CD4-positive, alpha-beta T cell (primary cell): ENCODE data around the gene SPG7. TPM values are rescaled to one million over a fixed set of nuclear protein-coding genes. Genes with fewer than 3 reads are reported as not detected.

Experiments used
- ATAC-seq: fragments of 200-7000 bp; cut with Tn5 transposase; one replicate; pipeline ENCODE4 v1.10.0; 2022; ENCODE audit warnings: mild to moderate bottlenecking; ENCODE audit not compliant: poor library complexity
- CTCF ChIA-PET: fragments of 350-600 bp; sonication (Branson Sonifier 250); formaldehyde crosslinking; loops from one replicate; lab custom pipeline; 2021; ENCODE audit warnings: antibody characterized with exemption, inconsistent platforms; lab: Charles Lee
- POLR2A ChIA-PET: fragments of 350-600 bp; sonication (Branson Sonifier 250); formaldehyde crosslinking; loops from one replicate; lab custom pipeline; 2021; ENCODE audit warnings: antibody characterized with exemption, inconsistent platforms; lab: Charles Lee
- DNase-seq, 14 experiments: peaks; one replicate each; pipeline ENCODE4 v3.0.0-alpha.2; 2013 to 2020; ENCODE audit warnings: mixed read lengths in 2 of 14
- H3K27ac ChIP-seq, 2 donors: one replicate each; pipeline versions ENCODE4 v1.5.1 to v1.7.0; 2013; ENCODE audit warnings: low read length in 2 of 2, low read depth in 1 of 2, mild to moderate bottlenecking in 1 of 2
- H3K27me3 ChIP-seq, 2 experiments: 1 replicate in 1 of 2; 2 replicates in 1 of 2; pipeline versions ENCODE4 v1.6.1 to v1.7.0; 2013; ENCODE audit warnings: low read length in 2 of 2, control low read depth in 1 of 2, mild to moderate bottlenecking in 1 of 2, moderate library complexity in 1 of 2; ENCODE audit not compliant: insufficient read depth in 2 of 2, control insufficient read depth in 1 of 2
- H3K36me3 ChIP-seq: one replicate; pipeline ENCODE4 v1.6.1; 2013; ENCODE audit warnings: low read length, control low read depth; ENCODE audit not compliant: insufficient read depth
- H3K4me1 ChIP-seq: one replicate; pipeline ENCODE4 v1.6.1; 2013; ENCODE audit warnings: low read length, control low read depth; ENCODE audit not compliant: insufficient read depth
- H3K4me3 ChIP-seq: one replicate; pipeline ENCODE4 v1.5.1; 2013; ENCODE audit warnings: mild to moderate bottlenecking, low read length, moderate library complexity
- H3K9me3 ChIP-seq, 2 experiments: 1 replicate in 1 of 2; 2 replicates in 1 of 2; pipeline versions ENCODE4 v1.6.1 to v1.7.0; 2013; ENCODE audit warnings: low read length in 2 of 2, mild to moderate bottlenecking in 2 of 2, control low read depth in 1 of 2, moderate library complexity in 1 of 2; ENCODE audit not compliant: control insufficient read depth in 1 of 2, insufficient read depth in 1 of 2
- H3K27ac Mint-ChIP-seq: one replicate; pipeline ENCODE4 v1.8.0; 2020; ENCODE audit warnings: mixed read lengths
- H3K27me3 Mint-ChIP-seq: one replicate; pipeline ENCODE4 v1.8.0; 2021; ENCODE audit warnings: mixed read lengths
- H3K36me3 Mint-ChIP-seq: one replicate; pipeline ENCODE4 v1.8.0; 2021; ENCODE audit warnings: low read depth, mixed read lengths
- H3K4me1 Mint-ChIP-seq: one replicate; pipeline ENCODE4 v1.8.0; 2021; ENCODE audit warnings: low read depth, mixed read lengths
- H3K4me3 Mint-ChIP-seq: one replicate; pipeline ENCODE4 v1.8.0; 2020; ENCODE audit warnings: mild to moderate bottlenecking, mixed read lengths
- H3K9me3 Mint-ChIP-seq: one replicate; pipeline ENCODE4 v1.8.0; 2020; ENCODE audit warnings: mixed read lengths
- CTCF ChIP-seq: fragments of 200-600 bp; IDR thresholded peaks from one replicate; pipeline ENCODE4 v1.8.0; 2022; ENCODE audit warnings: antibody characterized with exemption, mild to moderate bottlenecking
- intact Hi-C, 2 experiments: fragments of 100-400 bp; cut with DNase I in 1 of 2; cut with micrococcal nuclease in 1 of 2; formaldehyde crosslinking; loops; one replicate each; pipeline versions ENCODE4 v1.15.1 to v1.9.0; 2023 to 2025; cut with DNase I, micrococcal nuclease
- total RNA-seq, 174 experiments: library from RNA in 2 of 174; stranded (reverse) in 2 of 174; gene quantifications; one replicate each; pipeline ENCODE4 v1.2.3 and lab custom pipeline; 2021 to 2026

The SPG7 gene
- total RNA-seq, 2 experiments from 2014 or later = 163 to 167 TPM

DNA sequence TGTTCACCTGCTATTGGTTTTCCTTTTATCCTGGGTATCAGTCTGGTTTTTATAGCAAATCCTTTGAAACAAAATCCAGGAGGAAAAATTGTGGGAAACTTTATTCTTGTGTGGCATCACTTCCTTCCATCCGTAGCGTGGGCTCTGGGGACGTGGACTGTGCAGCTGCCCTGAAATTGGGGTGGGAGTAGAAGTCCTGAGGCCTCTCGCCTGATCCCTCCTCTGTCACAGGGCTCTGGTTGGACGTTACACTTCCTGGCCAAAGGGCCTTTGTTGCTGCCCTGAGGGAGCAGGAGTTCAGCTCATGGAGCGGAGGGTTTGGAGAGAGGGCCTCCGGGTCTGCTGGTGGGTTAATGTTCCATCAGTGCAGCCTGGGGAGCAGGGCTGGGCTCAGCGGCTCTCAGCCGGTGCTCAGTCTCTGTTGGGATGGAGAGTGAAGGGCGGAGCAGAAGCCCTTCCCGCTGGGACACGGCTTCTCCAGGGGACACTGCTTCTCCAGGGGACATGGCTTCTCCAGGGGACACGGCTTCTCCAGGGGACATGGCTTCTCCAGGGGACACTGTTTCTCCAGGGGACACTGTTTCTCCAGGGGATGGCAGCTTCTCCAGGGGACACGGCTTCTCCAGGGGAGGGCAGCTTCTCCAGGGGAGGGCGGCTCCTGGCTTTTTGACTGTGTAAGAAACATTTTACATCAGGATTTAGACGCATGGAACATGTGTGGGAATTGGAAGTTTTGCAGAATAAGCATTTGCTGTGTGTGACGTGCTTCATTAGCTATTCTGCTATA, 37.0 kb downstream of the SPG7 start:
- H3K27ac Mint-ChIP-seq = no peak overlapping the region
- no peaks in the 10 kb centered on the region for H3K9me3 ChIP-seq
- no peaks in the 10 kb centered on the region for H3K27me3 ChIP-seq
- peaks cover 57% of the 10 kb centered on the region for H3K36me3 Mint-ChIP-seq
- ChIA-PET POLR2A (no interaction called here), CTCF (interaction anchor here (1.2 kb wide), 1 partner anchor 12 kb away, joined by 4 read pairs; no protein-coding TSS in a partner anchor)
- no peak overlapping the region for H3K4me3 ChIP-seq
- intact Hi-C loops = no loop called here
- H3K9me3 Mint-ChIP-seq = no peaks in the 10 kb centered on the region
- no peak for TF ChIP-seq CTCF
- H3K4me1 Mint-ChIP-seq = peaks cover 19% of the 10 kb centered on the region
- H3K4me1 ChIP-seq = peaks cover 19% of the 10 kb centered on the region
- no peak for ATAC-seq
- H3K4me3 Mint-ChIP-seq = no peak overlapping the region
- H3K27me3 Mint-ChIP-seq = no peaks in the 10 kb centered on the region
- no peak for DNase-seq
- no peak overlapping the region for H3K27ac ChIP-seq
- H3K36me3 ChIP-seq = peaks cover 57% of the 10 kb centered on the region

- no peak for TF ChIP-seq CTCF
- Histone ChIP-seq H3K9me3 (no peaks in the 10 kb centered on the region), H3K36me3 (peaks cover 62% of the 10 kb centered on the region), H3K4me3 (no peak overlapping the region), H3K4me1 (peaks cover 19% of the 10 kb centered on the region), H3K27ac (no peak overlapping the region), H3K27me3 (no peaks in the 10 kb centered on the region)
- no peaks in the 10 kb centered on the region for H3K9me3 Mint-ChIP-seq
- ChIA-PET POLR2A (interaction anchor here (0.6 kb wide), 2 partner anchors 11 to 283 kb away, joined by 3 read pairs; no protein-coding TSS in a partner anchor), CTCF (interaction anchor here (1.2 kb wide), 1 partner anchor 11 kb away, joined by 4 read pairs; no protein-coding TSS in a partner anchor)
- no peak for ATAC-seq
- H3K36me3 Mint-ChIP-seq = peaks cover 58% of the 10 kb centered on the region
- H3K27me3 Mint-ChIP-seq = no peaks in the 10 kb centered on the region
- peaks cover 19% of the 10 kb centered on the region for H3K4me1 Mint-ChIP-seq
- no peak for DNase-seq
- H3K4me3 Mint-ChIP-seq = no peak overlapping the region
- intact Hi-C loops = no loop called here
- no peak overlapping the region for H3K27ac Mint-ChIP-seq
Observed at GRCh38 chr16:89545831-89546574, 37.8 kb downstream of the SPG7 start.

DNA sequence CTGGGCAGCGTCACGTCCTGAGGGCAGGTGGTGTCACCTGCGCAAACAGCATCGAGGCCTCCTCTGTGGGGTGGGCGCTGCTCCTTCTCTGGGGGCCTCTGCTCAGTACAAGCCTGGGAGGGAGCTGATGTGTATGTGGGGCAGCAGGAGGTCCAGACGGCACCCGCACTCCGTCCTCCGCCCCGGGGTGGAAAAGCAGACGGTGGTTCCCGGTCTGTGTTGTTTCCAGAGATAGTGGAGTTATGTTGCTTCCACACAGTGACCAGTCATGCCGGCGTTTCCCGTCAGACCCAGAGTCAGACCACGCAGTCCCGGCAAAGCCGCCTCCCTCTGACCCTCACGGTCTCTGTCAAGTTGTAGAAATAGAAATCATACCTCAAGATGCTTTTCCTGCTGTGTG, 38.6 kb downstream of the SPG7 start:
- Histone ChIP-seq H3K27me3 (no peaks in the 10 kb centered on the region), H3K27ac (no peak overlapping the region), H3K36me3 (peaks cover 57% of the 10 kb centered on the region), H3K9me3 (no peaks in the 10 kb centered on the region), H3K4me3 (no peak overlapping the region), H3K4me1 (peaks cover 19% of the 10 kb centered on the region)
- Mint-ChIP-seq H3K27ac (no peak overlapping the region), H3K4me3 (no peak overlapping the region), H3K9me3 (no peaks in the 10 kb centered on the region), H3K27me3 (no peaks in the 10 kb centered on the region), H3K4me1 (peaks cover 19% of the 10 kb centered on the region), H3K36me3 (peaks cover 58% of the 10 kb centered on the region)
- intact Hi-C loops = no loop called here
- DNase-seq = no peak
- ChIA-PET CTCF (no interaction called here), POLR2A (no interaction called here)
- TF ChIP-seq CTCF = no peak
- ATAC-seq = no peak
